ENCODE measurements around the gene GSE1. TPM values are rescaled to one million over a fixed set of nuclear protein-coding genes. Genes with fewer than 3 reads are reported as not detected.

The GSE1 gene
- total and polyA plus RNA-seq, 2 of the 13 experiments (the other 11 are each of a cell fraction or from before 2014, with no cell fraction given): 16.1 to 31.2 TPM

- TF ChIP-seq, protein P1, sequence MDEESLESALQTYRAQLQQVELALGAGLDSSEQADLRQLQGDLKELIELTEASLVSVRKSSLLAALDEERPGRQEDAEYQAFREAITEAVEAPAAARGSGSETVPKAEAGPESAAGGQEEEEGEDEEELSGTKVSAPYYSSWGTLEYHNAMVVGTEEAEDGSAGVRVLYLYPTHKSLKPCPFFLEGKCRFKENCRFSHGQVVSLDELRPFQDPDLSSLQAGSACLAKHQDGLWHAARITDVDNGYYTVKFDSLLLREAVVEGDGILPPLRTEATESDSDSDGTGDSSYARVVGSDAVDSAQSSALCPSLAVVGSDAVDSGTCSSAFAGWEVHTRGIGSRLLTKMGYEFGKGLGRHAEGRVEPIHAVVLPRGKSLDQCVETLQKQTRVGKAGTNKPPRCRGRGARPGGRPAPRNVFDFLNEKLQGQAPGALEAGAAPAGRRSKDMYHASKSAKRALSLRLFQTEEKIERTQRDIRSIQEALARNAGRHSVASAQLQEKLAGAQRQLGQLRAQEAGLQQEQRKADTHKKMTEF (CRISPR knock-in tag; IDR thresholded peaks at IDR 0.05): peak; percentile 85
- TF ChIP-seq, protein P2, sequence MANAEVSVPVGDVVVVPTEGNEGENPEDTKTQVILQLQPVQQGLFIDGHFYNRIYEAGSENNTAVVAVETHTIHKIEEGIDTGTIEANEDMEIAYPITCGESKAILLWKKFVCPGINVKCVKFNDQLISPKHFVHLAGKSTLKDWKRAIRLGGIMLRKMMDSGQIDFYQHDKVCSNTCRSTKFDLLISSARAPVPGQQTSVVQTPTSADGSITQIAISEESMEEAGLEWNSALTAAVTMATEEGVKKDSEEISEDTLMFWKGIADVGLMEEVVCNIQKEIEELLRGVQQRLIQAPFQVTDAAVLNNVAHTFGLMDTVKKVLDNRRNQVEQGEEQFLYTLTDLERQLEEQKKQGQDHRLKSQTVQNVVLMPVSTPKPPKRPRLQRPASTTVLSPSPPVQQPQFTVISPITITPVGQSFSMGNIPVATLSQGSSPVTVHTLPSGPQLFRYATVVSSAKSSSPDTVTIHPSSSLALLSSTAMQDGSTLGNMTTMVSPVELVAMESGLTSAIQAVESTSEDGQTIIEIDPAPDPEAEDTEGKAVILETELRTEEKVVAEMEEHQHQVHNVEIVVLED (CRISPR knock-in tag; IDR thresholded peaks at IDR 0.05; ENCODE audit: borderline replicate concordance): peak; percentile 49; the same call in 1 of the 2 replicates
- peak; percentile 65; the same call in 1 of the 2 replicates for TF ChIP-seq ZNF747 (CRISPR knock-in tag; IDR thresholded peaks at IDR 0.05; ENCODE audit: borderline replicate concordance)
- 0 out of 2 replicates have a peak, but pooled peaks have one; percentile 19 for TF ChIP-seq SPEN (CRISPR knock-in tag; IDR thresholded peaks at IDR 0.05; ENCODE audit: low read depth)
- TF ChIP-seq GATAD2A (CRISPR knock-in tag; IDR thresholded peaks at IDR 0.05): peak; percentile 60
- peak; percentile 54 for TF ChIP-seq CHD4 (IDR thresholded peaks at IDR 0.05; ENCODE audit: borderline replicate concordance, low read length)
- TF ChIP-seq MTA3 (CRISPR knock-in tag; IDR thresholded peaks at IDR 0.05): 0 out of 2 replicates have a peak, but pooled peaks have one; percentile 47
- TF ChIP-seq, protein P3, sequence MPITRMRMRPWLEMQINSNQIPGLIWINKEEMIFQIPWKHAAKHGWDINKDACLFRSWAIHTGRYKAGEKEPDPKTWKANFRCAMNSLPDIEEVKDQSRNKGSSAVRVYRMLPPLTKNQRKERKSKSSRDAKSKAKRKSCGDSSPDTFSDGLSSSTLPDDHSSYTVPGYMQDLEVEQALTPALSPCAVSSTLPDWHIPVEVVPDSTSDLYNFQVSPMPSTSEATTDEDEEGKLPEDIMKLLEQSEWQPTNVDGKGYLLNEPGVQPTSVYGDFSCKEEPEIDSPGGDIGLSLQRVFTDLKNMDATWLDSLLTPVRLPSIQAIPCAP (CRISPR knock-in tag; IDR thresholded peaks at IDR 0.05; ENCODE audit: low read depth): peak; percentile 87; the same call in 1 of the 2 replicates
- peak; percentile 71; the same call in 1 of the 2 replicates for TF ChIP-seq SRY (CRISPR knock-in tag; IDR thresholded peaks at IDR 0.05)
- 0 out of 2 replicates have a peak, but pooled peaks have one; percentile 58 for TF ChIP-seq HNRNPL (IDR thresholded peaks at IDR 0.05; ENCODE audit: low read depth, low read length)
- 0 out of 2 replicates have a peak, but pooled peaks have one; percentile 28 for TF ChIP-seq ZNF225 (CRISPR knock-in tag; IDR thresholded peaks at IDR 0.05)
- TF ChIP-seq, protein P4, sequence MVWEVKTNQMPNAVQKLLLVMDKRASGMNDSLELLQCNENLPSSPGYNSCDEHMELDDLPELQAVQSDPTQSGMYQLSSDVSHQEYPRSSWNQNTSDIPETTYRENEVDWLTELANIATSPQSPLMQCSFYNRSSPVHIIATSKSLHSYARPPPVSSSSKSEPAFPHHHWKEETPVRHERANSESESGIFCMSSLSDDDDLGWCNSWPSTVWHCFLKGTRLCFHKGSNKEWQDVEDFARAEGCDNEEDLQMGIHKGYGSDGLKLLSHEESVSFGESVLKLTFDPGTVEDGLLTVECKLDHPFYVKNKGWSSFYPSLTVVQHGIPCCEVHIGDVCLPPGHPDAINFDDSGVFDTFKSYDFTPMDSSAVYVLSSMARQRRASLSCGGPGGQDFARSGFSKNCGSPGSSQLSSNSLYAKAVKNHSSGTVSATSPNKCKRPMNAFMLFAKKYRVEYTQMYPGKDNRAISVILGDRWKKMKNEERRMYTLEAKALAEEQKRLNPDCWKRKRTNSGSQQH (CRISPR knock-in tag; IDR thresholded peaks at IDR 0.05; ENCODE audit: low read depth): 0 out of 2 replicates have a peak, but pooled peaks have one; percentile 55
- no peak; the same call in 1 of the 2 replicates for TF ChIP-seq NCOA1 (CRISPR knock-in tag; IDR thresholded peaks at IDR 0.05)
- no peak for TF ChIP-seq SNRNP70 (IDR thresholded peaks at IDR 0.05; ENCODE audit: low read depth, low read length)
- 0 out of 2 replicates have a peak, but pooled peaks have one; percentile 31 for TF ChIP-seq MAZ (IDR thresholded peaks at IDR 0.05; ENCODE audit: borderline replicate concordance, low read depth, low read length)
- TF ChIP-seq MAZ (CRISPR knock-in tag; IDR thresholded peaks at IDR 0.05; ENCODE audit: low read depth): peak; percentile 92
- TF ChIP-seq FOXJ3 (CRISPR knock-in tag; IDR thresholded peaks at IDR 0.05; ENCODE audit: borderline replicate concordance): peak; percentile 49; the same call in 1 of the 2 replicates
- 0 out of 2 replicates have a peak, but pooled peaks have one; percentile 33 for TF ChIP-seq MIER3 (CRISPR knock-in tag; IDR thresholded peaks at IDR 0.05; ENCODE audit: borderline replicate concordance)
- TF ChIP-seq SMAD3 (CRISPR knock-in tag; IDR thresholded peaks at IDR 0.05): peak; percentile 50; the same call in 1 of the 2 replicates
- TF ChIP-seq PRDM4 (CRISPR knock-in tag; IDR thresholded peaks at IDR 0.05; ENCODE audit: borderline replicate concordance): no peak
- TF ChIP-seq ZNF772 (CRISPR knock-in tag; IDR thresholded peaks at IDR 0.05): peak; percentile 65; the same call in 1 of the 2 replicates
Observed at GRCh38 chr16:85610446-85611193, 2.5 kb upstream of the GSE1 start (continued).
